Thyroid gland (tissue), 4 donors: ENCODE results near the gene JHY. TPM values are rescaled to one million over a fixed set of nuclear protein-coding genes. Genes with fewer than 3 reads are reported as not detected.

Source experiments
- DNase-seq, 2 donors: peaks; one replicate each; pipeline ENCODE4 v3.0.0-alpha.2; 2019
- H3K27ac ChIP-seq, 3 donors: fragments of 200-600 bp; sonication (generic); 1 replicate in 2 of 3; 2 replicates in 1 of 3; pipeline ENCODE4 v1.5.1; 2016 to 2019; ENCODE audit warnings: mild to moderate bottlenecking in 1 of 3, moderate library complexity in 1 of 3
- H3K27me3 ChIP-seq: fragments of 200-600 bp; sonication (generic); one replicate; pipeline ENCODE4 v1.5.1; 2019
- H3K36me3 ChIP-seq, 2 donors: fragments of 200-600 bp; sonication (generic); one replicate each; pipeline ENCODE4 v1.5.1; 2016 to 2019
- H3K4me1 ChIP-seq, 2 donors: fragments of 200-600 bp; sonication (generic); one replicate each; pipeline ENCODE4 v1.5.1; 2017 to 2019
- H3K4me3 ChIP-seq, 3 donors: fragments of 200-600 bp; sonication (generic); replicated peaks in 1 of 3; 1 replicate in 2 of 3; 2 replicates in 1 of 3; pipeline ENCODE4 v1.5.1; 2016; ENCODE audit warnings: mild to moderate bottlenecking in 1 of 3
- H3K9me3 ChIP-seq: fragments of 200-600 bp; sonication (generic); one replicate; pipeline ENCODE4 v1.5.1; 2017
- CTCF ChIP-seq, 6 experiments: fragments of 200-600 bp in 3 of 6; fragments of 450-650 bp in 3 of 6; sonication (generic) in 3 of 6; IDR thresholded peaks; one replicate each; pipeline ENCODE4 v1.5.1; 2016 to 2019; ENCODE audit warnings: antibody characterized with exemption in 6 of 6, mild to moderate bottlenecking in 2 of 6, inconsistent platforms in 1 of 6, moderate library complexity in 1 of 6
- POLR2A ChIP-seq, 2 donors: fragments of 450-650 bp; IDR thresholded peaks; one replicate each; pipeline ENCODE4 v1.6.1; 2017; ENCODE audit warnings: antibody characterized with exemption in 2 of 2, mild to moderate bottlenecking in 2 of 2, moderate library complexity in 1 of 2
- WGBS, 2 donors: methylation state at CpG; one replicate each; pipeline ENCODE4 v1.1.5; 2017; 5-methylcytosine and 5-hydroxymethylcytosine counted together
- intact Hi-C: fragments of 100-400 bp; cut with DNase I; formaldehyde crosslinking; loops from one replicate; pipeline ENCODE4 v1.15.1; 2023
- total RNA-seq, 4 donors: library from RNA; depleted of rRNA; stranded (reverse); fragments of >200 nt; gene quantifications; one replicate each; pipeline ENCODE4 v1.2.3, GENCODE V29; 2016

The JHY gene
- total RNA-seq, 4 donors from 2014 or later, result 5.8 to 11.8 (median 8.9) TPM

- Histone ChIP-seq H3K36me3 (no peaks in the 10 kb centered on the region), H3K4me3 (no peak overlapping the region), H3K4me1 (no peaks in the 10 kb centered on the region), H3K27me3 (no peaks in the 10 kb centered on the region), H3K9me3 (no peaks in the 10 kb centered on the region), H3K27ac (no peak overlapping the region)
- DNase-seq, result peak in 1 of 2 donors; percentile 5
- TF ChIP-seq POLR2A (IDR thresholded peaks at IDR 0.05) (no peak), CTCF (IDR thresholded peaks at IDR 0.05) (no peak)
- WGBS, 2 donors, result 69 to 70% methylated on average over 10 of the region's 10 CpGs
- intact Hi-C loops, result no loop called here
Measured at GRCh38 chr11:122843281-122844141, 39.0 kb upstream of the JHY start.

DNA sequence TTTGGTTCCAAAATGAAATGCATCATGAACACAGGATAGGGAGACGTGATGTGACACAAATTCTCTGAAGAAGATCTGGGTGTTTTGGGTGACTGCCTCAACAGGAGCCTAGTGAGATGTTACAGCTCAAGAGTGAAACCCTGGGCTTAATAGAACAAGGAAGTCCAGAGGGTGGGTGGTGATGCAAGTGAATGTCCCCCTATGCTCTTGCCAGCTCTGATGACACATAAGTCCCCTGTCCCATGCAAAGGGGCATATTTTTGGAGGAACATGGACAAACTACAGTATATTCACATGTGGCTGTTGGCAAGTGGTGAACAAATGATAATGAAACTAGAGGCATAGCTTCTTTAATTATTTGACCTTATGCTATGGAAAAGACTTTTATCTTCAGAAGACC is 35.1 kb upstream of the JHY start:
- intact Hi-C loops, result no loop called here
- no peak overlapping the region for H3K4me3 ChIP-seq

DNA sequence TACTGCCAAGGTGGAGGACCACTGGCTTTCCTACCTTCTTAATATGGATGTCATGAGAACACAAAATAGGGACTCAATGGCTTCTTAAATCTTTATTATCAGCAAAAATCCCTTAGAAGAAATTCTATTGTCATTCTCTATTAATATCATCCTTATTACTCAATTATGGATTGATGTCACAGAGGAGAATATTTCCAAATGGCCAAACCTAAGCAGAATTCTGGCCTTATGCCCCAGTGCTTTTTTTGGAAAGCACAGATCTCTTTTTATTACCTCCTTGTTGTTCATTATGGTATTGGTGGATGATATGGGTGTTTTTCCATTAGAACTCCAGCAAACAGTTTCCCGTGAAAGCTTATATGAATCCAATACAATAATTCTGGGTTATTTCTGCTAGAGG is 34.4 kb upstream of the JHY start:
- Histone ChIP-seq H3K4me3 (no peak overlapping the region), H3K27me3 (no peaks in the 10 kb centered on the region), H3K27ac (no peak overlapping the region), H3K9me3 (no peaks in the 10 kb centered on the region), H3K36me3 (no peaks in the 10 kb centered on the region), H3K4me1 (no peaks in the 10 kb centered on the region)
- 84 to 95% methylated on average over 1 of the region's 1 CpG for WGBS, 2 donors
- no peak for DNase-seq
- intact Hi-C loops, result no loop called here
- TF ChIP-seq POLR2A (IDR thresholded peaks at IDR 0.05) (no peak), CTCF (IDR thresholded peaks at IDR 0.05) (no peak)

More for the DNA sequence above, 35.1 kb upstream of the JHY start:
- H3K36me3 ChIP-seq, result no peaks in the 10 kb centered on the region
- no peak for TF ChIP-seq CTCF (IDR thresholded peaks at IDR 0.05)
- TF ChIP-seq POLR2A (IDR thresholded peaks at IDR 0.05), result no peak
- H3K4me1 ChIP-seq, result no peaks in the 10 kb centered on the region
- H3K9me3 ChIP-seq, result no peaks in the 10 kb centered on the region
- 61 to 81% methylated on average over 1 of the region's 1 CpG for WGBS, 2 donors
- no peak for DNase-seq
- no peaks in the 10 kb centered on the region for H3K27me3 ChIP-seq
- H3K27ac ChIP-seq, result no peak overlapping the region

GRCh38 chr11:122850076-122850631 is 32.4 kb upstream of the JHY start:
- intact Hi-C loops, result loop anchor here (5.0 to 10.0 kb wide), 2 partner anchors 53 to 215 kb away; no protein-coding TSS in a partner anchor
- 64 to 65% methylated on average over 7 of the region's 7 CpGs for WGBS, 2 donors
- Histone ChIP-seq H3K36me3 (no peaks in the 10 kb centered on the region), H3K4me1 (no peaks in the 10 kb centered on the region), H3K27ac (no peak overlapping the region), H3K27me3 (no peaks in the 10 kb centered on the region), H3K4me3 (no peak overlapping the region), H3K9me3 (no peaks in the 10 kb centered on the region)
- no peak for DNase-seq
- no peak for TF ChIP-seq POLR2A (IDR thresholded peaks at IDR 0.05)

GRCh38 chr11:122851366-122851966 is 31.1 kb upstream of the JHY start:
- Histone ChIP-seq H3K36me3 (no peaks in the 10 kb centered on the region), H3K4me1 (no peaks in the 10 kb centered on the region), H3K27me3 (no peaks in the 10 kb centered on the region), H3K4me3 (no peak overlapping the region), H3K27ac (no peak overlapping the region), H3K9me3 (no peaks in the 10 kb centered on the region)
- WGBS, 2 donors, result 75 to 79% methylated on average over 12 of the region's 12 CpGs
- TF ChIP-seq POLR2A (IDR thresholded peaks at IDR 0.05) (no peak), CTCF (IDR thresholded peaks at IDR 0.05) (no peak)
- DNase-seq, result no peak
- intact Hi-C loops, result loop anchor here (5.0 to 10.0 kb wide), 2 partner anchors 54 to 217 kb away; no protein-coding TSS in a partner anchor
